HG02571 (cell line): ENCODE data around the gene STPG3.

Experiments
- ATAC-seq: cut with Tn5 transposase; IDR thresholded peaks from one replicate; pipeline ENCODE4 v1.9.1; 2021; ENCODE audit warnings: mild to moderate bottlenecking, moderate library complexity; ENCODE audit not compliant: unreplicated experiment

The STPG3 gene

GRCh38 chr9:137264067-137264466 lies 13.0 kb downstream of the STPG3 start:
- ATAC-seq = no peak

- no peak for ATAC-seq
Measured at GRCh38 chr9:137265496-137266161, 14.5 kb downstream of the STPG3 start.

GRCh38 chr9:137266162-137266527 lies 15.1 kb downstream of the STPG3 start:
- ATAC-seq = no peak

- no peak for ATAC-seq
Measured at GRCh38 chr9:137266585-137267453, 15.7 kb downstream of the STPG3 start.

- no peak for ATAC-seq
Measured at GRCh38 chr9:137267933-137268355, 16.9 kb downstream of the STPG3 start.

GRCh38 chr9:137268538-137269201 lies 17.6 kb downstream of the STPG3 start:
- ATAC-seq = no peak

- no peak for ATAC-seq
Measured at GRCh38 chr9:137269231-137269772, 18.2 kb downstream of the STPG3 start.

GRCh38 chr9:137270929-137271695 lies 20.0 kb downstream of the STPG3 start:
- no peak for ATAC-seq

GRCh38 chr9:137271696-137272076 lies 20.6 kb downstream of the STPG3 start:
- no peak for ATAC-seq

GRCh38 chr9:137272241-137273094 lies 21.4 kb downstream of the STPG3 start:
- no peak for ATAC-seq

- ATAC-seq = no peak
Measured at GRCh38 chr9:137273095-137273490, 22.0 kb downstream of the STPG3 start.

- no peak for ATAC-seq
Measured at GRCh38 chr9:137273611-137274320, 22.7 kb downstream of the STPG3 start.

GRCh38 chr9:137275203-137275587 lies 24.1 kb downstream of the STPG3 start:
- ATAC-seq = no peak

GRCh38 chr9:137275588-137276472 lies 24.7 kb downstream of the STPG3 start:
- no peak for ATAC-seq

- ATAC-seq = no peak
Measured at GRCh38 chr9:137276473-137277328, 25.6 kb downstream of the STPG3 start.

GRCh38 chr9:137277329-137278041 lies 26.4 kb downstream of the STPG3 start, which contains the start of gene TOR4A:
Gene TOR4A (plus strand): TSS chr9:137277726. CDS start chr9:137278690, 964 bp downstream.
- ATAC-seq = no peak
